Stomach (tissue), 4 donors: ENCODE measurements around the gene FLVCR1.

ENCODE experiments used
- CTCF ChIP-seq, 7 experiments: fragments of 450-650 bp in 4 of 7; fragments of 200-600 bp in 3 of 7; sonication (generic) in 3 of 7; IDR thresholded peaks; one replicate each; pipeline ENCODE4 v1.5.1; 2016 to 2019; ENCODE audit warnings: antibody characterized with exemption in 7 of 7, control low read depth in 2 of 7, mild to moderate bottlenecking in 1 of 7
- POLR2A ChIP-seq, 4 donors: fragments of 450-650 bp; IDR thresholded peaks; one replicate each; pipeline ENCODE4 v1.6.1; 2016; ENCODE audit warnings: antibody characterized with exemption in 4 of 4, control low read depth in 2 of 4, mild to moderate bottlenecking in 1 of 4, moderate library complexity in 1 of 4
- POLR2AphosphoS5 ChIP-seq, 3 donors: sonication (generic); formaldehyde crosslinking; IDR thresholded peaks; one replicate each; pipeline ENCODE4 v1.6.1; 2016; ENCODE audit warnings: antibody characterized with exemption in 3 of 3

DNA sequence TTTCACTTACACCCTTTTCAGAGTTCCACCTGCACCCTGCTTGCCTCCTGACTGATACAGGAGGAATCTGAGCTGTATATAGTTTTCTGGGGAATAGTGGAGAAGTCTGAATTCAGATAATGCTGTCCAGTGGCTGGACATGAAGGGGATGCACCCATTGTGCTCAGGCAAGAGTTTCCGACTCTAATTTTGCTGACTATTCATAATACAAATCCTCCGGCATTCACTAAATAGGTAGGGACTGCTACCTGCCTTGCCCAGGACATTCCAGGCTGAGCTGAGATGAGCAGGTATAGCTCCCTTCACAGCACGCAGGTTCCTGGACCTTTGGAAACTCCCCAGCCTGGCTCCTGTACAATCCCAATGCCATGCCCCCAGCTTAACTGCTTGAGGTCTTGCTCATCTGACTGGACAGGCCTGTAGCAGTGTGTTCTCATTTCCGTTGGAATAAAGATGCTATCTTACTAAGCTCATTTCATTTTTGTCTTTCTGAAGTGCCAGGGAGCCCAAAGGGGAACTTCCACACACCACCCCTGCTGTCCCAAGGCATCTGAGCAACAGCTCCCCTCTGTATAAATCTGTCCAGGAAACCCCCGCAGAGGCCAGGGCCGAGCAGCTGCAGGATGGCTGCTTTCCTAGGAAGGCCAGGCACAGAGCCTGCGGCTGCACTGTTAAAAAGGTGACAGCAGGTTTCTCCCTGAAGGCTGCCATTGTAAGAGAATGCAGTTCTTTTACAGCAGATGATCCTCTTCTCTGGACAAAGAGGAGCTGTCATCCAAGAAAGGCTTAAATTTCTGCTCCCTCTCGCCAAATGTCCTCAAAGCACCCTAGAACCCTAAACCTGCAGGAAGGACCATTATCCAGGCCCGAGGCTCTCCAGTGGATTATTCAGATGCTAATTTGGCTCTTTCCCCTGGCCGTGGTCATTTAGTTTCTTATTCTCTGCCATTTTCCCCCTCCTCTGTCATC is 70.5 kb downstream of the FLVCR1 start:
- no peak for TF ChIP-seq CTCF (IDR thresholded peaks at IDR 0.05)
- no peak for TF ChIP-seq POLR2AphosphoS5 (IDR thresholded peaks at IDR 0.05)
- TF ChIP-seq POLR2A (IDR thresholded peaks at IDR 0.05): no peak
